HG03066 (cell line): ENCODE results near the gene KIF16B.
"Not testable (repeated sequence)": the region's sequence is repeated elsewhere in the genome, so short reads cannot be mapped to it uniquely, and the experiment has no call there.

Source experiments
- ATAC-seq: cut with Tn5 transposase; IDR thresholded peaks from one replicate; pipeline ENCODE4 v1.9.1; 2021; ENCODE audit warnings: low read depth; ENCODE audit not compliant: unreplicated experiment

KIF16B gene

GRCh38 chr20:16441546-16442164 is 131.6 kb downstream of the KIF16B start:
- no peak for ATAC-seq

GRCh38 chr20:16440686-16441085 is 132.6 kb downstream of the KIF16B start:
- no peak for ATAC-seq

- ATAC-seq, result not testable (repeated sequence)
These were observed 133.7 kb downstream of the KIF16B start for GRCh38 chr20:16439540-16439939.

- no peak for ATAC-seq
These were observed 135.1 kb downstream of the KIF16B start for GRCh38 chr20:16438100-16438499.

- no peak for ATAC-seq
These were observed 135.8 kb downstream of the KIF16B start for GRCh38 chr20:16437387-16437996.

GRCh38 chr20:16434062-16434664 is 139.1 kb downstream of the KIF16B start:
- ATAC-seq, result no peak

- no peak for ATAC-seq
These were observed 140.0 kb downstream of the KIF16B start for GRCh38 chr20:16433293-16433580.

GRCh38 chr20:16432466-16433292 is 140.6 kb downstream of the KIF16B start:
- no peak for ATAC-seq

- ATAC-seq, result no peak
These were observed 145.1 kb downstream of the KIF16B start for GRCh38 chr20:16428112-16428511.

GRCh38 chr20:16427571-16427970 is 145.7 kb downstream of the KIF16B start:
- no peak for ATAC-seq

- no peak for ATAC-seq
These were observed 148.5 kb downstream of the KIF16B start for GRCh38 chr20:16424780-16425179.

- ATAC-seq, result no peak
These were observed 149.7 kb downstream of the KIF16B start for GRCh38 chr20:16423311-16424212.

- no peak for ATAC-seq
These were observed 154.0 kb downstream of the KIF16B start for GRCh38 chr20:16419138-16419715.

- no peak for ATAC-seq
These were observed 154.6 kb downstream of the KIF16B start for GRCh38 chr20:16418616-16419015.

- no peak for ATAC-seq
These were observed 156.2 kb downstream of the KIF16B start for GRCh38 chr20:16417001-16417400.

- ATAC-seq, result no peak
These were observed 157.9 kb downstream of the KIF16B start for GRCh38 chr20:16415071-16416053.

- no peak for ATAC-seq
These were observed 160.3 kb downstream of the KIF16B start for GRCh38 chr20:16412906-16413305.

- no peak for ATAC-seq
These were observed 161.9 kb downstream of the KIF16B start for GRCh38 chr20:16411361-16411760.

GRCh38 chr20:16410626-16411025 is 162.6 kb downstream of the KIF16B start:
- ATAC-seq, result no peak
